Hematopoietic multipotent progenitor cell treated with erythropoietin and hydrocortisone succinate and interleukin-3 and kit ligand, for 15 days (in vitro differentiated cells): ENCODE data around the gene KRT32.
"Not testable (repeated sequence)": the region's sequence is repeated elsewhere in the genome, so short reads cannot be mapped to it uniquely, and the experiment has no call there.

Experiments used
- DNase-seq: peaks from one replicate; pipeline ENCODE4 v3.0.0-alpha.2; 2015; ENCODE audit warnings: low spot score

The KRT32 gene

DNA sequence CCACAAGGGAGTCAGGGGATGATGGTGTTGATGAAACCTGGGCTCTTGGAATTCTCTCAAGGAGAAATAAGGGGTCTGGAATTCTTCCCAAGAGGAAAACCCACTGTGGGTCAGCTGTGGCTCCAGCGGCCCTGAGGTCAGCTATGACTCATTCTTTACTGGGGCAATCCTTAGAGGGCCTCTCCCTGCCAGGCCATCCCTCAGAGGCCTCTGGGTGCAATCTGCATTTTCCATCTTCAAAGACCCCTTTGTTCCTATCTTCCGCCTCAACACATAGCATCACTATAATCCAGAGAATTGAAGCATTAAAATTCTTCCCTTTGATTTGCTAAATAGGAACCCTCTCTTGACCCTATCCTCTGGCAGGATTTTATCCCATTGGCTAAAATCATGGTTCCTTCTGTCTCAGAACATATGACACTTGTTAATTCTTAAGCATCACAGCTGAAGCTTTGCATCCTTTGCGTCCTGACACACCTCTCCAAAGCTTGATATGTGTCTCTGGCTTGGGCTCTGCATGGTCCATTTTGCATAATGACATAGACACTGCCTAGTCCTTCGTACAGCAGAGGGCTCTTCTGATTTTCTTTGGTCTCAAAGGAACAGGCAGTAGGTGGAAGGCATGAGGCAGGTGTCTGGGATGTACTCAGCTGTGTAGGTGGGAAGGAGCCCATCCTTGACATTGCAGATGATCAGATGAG is 38.4 kb downstream of the KRT32 start:
- DNase-seq = no peak

DNA sequence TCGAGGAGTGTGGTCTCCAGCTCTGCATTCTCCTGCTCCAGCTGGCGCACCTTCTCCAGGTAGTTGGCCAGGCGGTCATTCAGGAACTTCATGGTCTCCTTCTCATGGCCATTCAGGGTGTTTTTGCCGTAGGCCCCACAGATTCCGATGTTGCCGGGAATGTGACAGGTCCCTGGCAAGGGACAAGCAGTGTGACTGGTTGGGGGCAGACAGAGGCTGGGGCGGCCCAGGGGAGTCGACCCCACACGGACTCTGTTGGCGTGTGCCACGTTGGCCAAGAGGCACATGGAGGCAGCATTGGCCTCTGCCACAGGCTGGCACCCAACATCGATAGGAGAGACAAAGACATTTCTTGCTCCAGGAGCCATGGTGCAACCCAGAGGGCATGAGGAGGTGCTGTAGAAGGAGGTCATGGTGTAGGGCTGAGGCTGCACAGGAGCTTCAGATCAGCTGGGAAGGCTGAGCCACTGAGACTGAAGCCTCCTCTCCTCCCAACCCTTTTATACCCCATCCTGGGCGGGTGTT is 43.0 kb downstream of the KRT32 start, which contains the start of gene KRT37:
TSS of gene KRT37 (minus strand) at position 475 of the 525 bp plus-strand sequence. CDS start at position 413, 62 bp downstream.
- no peak for DNase-seq

DNA sequence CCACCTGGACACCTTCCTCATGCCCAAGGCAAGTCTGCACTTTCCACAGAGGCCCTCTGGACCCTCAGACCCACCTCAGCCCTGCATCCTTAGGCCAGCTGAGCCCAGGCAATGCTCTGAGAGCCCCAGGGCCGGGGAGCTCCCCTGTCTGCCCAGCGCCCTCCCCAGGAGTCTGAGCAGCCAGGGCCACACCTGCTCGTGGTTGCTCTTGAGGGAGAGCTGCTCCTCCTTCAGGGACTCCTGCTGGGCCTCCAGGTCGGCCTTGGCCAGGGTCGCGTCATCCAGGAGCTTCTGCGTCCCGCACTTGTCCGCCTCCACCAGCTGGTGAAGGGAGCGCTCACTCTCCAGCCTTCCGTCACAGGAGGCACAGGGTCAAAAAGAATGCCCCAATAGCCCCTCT is 44.6 kb downstream of the KRT32 start:
- DNase-seq = not testable (repeated sequence)

DNA sequence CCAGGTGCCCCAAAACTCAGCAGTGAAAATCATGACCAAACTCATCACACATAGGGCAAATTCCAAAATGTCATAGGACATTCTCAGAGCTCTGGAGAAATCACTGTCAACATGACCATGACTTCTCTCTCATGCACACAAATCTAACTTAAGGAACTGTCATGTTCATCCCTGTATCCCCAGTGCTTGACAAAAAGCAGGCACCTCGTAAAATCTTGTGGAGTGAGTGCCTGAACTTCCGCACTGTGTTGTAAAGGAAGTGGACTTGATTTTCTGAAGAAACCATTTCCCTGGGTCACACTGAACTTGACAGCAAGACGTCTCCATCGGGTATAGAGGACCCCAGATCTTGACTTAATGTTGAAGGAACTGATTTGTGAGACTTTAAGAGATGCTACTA is 45.6 kb downstream of the KRT32 start:
- DNase-seq = no peak

DNA sequence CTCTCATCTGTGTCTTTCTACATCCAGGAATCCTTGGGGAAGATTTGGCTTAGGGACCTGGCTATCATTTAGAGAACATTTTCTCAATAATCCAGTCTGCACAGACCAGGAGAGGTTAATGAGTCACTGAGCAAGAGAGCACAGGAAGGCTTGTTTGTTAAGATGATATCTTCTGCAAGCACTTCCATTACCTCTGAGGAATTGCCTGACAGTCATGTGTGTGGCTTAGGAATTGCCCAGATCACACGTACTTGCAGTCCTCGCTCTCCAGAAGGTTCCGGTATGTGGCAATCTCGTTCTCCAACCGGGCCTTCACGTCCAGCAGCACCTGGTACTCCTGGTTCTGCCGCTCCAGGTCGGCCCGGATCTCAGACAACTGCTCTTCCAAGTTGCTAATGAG is 46.1 kb downstream of the KRT32 start:
- DNase-seq = no peak

DNA sequence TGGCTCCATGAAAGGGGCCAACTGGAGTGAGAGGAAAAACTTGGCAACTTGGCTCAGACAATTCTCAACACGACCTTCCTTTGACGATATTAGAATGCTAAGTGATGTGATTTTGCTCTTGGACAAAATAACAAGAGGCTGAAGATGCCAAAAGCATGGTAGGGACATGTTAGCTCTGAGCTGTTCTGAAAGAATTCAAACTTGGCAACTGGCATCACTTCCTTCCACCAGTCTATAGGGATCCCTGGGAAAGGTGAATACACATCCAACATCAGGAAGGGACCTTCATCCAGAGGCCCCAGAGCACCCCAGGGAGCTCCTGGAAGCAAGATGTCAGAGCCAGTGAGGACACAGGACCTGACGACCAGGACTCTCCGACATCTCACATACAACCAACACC is 47.1 kb downstream of the KRT32 start:
- DNase-seq = no peak

DNA sequence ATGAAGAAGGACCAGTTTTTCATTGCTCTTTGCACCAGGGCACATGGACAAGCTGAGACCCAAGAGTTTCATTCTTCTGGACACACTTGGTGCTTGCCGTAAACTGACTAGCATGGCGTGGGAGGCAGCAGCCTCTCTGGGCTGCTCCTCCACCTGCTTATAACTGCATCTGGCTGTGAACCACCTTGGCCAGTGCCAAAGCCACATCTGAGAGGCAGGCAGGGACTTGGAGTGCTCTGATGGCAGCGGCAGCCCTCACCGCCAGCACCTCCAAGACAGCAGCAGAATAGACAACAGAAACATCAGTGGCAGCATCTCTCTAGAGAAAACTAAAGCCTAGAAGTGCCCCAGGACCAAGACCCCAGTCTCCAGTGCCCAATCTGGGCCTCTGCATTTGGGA is 47.5 kb downstream of the KRT32 start:
- DNase-seq = no peak

DNA sequence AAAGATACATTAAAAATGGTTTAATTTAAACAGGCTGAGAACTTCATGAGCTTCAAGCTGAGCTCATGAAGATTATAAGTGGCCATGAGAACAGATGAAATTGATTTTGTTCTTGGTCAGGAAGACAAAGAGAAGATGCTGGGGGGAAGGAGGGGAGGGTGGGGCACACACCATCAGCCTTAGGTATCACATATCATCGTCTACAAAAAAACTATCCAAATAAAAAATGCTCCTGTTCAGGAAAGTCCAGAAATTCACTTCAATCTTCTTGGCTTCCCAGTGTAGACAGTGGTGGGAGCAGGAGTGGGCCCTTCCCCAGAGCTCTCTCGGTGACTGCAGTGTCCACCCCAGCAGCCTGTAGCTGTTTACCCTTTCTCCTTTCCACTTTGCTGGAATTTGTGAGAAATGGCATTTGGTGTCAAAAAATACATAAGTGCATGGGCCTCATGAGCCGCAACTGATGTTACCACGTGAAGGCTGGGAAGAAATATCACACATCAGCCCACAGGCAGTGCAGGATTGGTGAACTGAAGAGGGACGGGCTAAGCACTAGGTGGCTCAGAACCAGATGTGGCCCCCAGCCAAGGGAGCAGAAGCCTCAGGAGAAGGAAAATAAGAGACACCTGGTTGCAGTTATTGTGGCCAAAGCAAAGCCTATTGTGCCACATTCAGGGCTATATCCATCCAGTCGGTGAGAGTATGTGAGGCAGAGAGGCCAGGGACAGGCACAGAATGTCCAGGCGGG is 48.9 kb downstream of the KRT32 start:
- DNase-seq = no peak

DNA sequence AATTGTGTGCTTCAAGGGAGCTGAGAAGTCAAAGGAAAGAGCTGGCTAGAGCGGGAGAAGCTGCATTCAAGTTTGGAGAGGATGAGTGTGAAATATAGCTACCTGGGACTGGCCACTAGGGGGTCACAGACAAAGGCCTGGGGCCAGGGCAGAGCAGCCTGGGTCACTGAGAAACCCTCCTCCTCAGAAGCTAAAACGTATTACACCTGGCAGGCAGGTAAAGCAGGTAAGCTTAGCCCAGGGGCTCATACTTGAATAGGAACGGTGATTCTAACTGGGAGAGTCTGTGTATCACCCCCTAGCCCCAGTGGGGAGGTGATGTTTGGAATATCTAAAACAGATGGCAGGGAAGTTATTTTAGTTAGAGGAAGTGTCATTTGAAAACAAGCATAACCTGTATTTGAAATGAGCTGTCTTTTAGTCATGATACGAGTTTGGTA is 49.6 kb downstream of the KRT32 start:
- DNase-seq = no peak

DNA sequence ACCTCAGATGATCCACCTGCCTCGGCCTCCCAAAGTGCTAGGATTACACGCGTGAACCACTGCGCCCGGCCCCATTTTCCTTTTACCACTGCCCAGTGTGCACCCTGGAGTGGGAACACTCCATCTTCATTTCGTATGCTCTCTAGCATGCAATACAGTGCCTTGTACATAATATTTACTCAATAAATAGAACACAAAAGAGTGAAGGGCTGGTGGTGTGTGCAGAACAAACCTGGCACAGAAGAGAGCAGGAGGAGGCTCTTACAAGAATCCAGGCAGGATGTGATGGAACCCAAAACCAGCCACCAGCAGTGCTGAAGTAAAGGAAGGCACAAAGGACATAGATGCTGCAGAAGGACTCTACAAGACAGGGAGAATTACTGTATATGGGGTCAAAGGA is 50.1 kb downstream of the KRT32 start:
- no peak for DNase-seq

DNA sequence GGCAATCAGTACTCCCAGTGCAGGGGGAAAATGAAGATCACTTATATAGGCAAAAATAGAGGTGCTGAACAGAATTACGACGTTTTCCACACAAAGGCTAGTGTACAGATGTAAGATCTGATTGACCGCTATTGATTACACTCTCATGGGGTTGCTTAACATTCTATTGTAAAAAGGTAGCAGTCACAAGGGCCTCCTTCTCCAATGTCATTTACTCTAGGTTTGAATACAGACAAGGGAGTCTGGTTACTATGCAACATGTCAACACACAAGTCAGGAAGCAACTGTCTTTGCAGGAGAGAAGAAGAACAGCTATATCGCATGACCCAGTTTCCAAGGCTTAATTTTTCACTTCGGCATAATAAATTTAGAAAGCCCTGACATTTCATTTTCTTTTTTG is 50.7 kb downstream of the KRT32 start:
- no peak for DNase-seq

DNA sequence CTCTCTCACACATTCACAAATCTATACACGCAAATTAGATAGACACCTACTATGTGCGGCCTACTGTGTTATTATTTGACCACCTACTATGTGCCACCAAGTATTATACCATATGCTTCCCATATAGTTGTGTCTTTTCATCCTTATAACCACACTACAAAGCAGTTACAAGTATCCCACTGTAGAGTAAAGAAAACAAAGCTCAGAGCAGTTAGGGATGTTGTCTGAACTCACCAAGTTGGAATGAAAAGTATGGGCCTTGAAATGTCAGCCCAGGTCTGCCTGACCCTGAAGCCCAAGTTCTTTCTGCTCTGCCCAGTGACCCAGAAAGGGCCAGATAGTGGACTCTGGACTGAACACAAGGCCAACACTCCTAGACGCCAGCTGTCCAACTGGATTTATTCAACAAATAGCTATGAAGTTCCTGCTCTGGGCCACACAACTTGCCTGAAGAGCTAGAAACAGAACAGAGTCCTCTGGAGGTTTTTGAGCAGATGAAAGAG is 51.3 kb downstream of the KRT32 start:
- no peak for DNase-seq

DNA sequence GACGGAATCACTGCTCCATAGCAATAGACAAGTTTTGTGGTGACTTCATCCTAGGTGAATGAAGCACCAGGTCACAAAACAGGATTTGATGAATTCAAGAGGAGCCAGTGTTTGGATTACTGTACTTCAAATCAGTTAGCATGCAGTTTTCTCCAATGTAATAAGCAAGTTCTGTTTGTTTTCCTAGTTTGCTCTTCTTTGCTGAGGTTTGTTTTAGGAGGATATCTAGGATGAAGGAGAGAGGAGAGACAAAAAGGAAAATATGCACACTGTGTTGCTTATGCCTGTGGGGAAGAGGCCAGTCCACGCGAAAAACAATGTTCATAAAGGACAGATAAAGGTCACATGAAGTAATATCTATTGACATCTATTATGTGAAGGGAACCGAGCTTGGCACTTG is 51.8 kb downstream of the KRT32 start:
- DNase-seq = no peak

DNA sequence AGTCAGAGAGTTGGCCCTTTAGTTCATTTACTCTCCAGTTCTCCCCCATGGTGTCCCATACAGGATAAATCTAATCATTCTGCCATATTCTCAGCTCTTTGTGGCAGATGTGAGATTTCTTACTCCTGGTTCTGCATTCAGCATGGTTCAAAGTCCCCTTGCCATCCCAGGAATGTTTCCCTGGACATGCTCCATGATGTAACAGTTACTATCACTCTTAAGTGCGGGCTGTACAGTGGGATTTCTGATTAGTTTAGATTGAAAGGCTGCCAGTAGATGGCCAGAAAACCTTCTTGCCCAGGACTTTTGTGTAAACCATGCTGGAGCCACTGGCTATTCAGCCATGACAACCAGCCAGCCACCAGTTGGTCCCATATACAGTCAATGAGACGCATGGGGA is 53.2 kb downstream of the KRT32 start:
- no peak for DNase-seq

DNA sequence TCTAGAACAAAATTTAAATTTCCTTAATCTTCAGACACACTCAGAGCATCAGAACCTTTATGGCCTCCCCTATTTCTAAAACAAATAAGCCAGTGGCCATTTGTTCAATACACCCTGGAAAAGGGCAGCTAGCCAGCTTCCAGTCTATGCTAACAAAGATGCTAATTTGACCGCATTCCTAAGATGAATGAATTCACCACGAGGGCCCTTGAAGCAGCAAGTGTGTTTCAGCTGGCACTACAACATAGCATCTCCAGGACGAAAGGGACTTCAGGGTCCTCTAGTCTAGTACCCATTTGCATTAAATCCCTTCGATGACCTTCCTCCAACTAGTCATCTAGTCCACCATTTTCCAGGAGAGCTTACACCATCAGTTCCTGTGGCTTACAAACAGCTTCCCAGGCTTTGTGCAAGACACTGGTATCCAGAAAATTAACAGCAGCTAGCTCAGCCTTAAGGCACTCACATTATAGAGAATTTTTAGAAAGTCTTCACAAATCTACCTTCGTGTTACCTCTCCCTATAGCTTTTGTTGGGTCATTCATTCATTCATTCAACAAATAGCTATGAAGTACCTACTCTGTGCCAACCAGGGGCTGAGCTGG is 53.7 kb downstream of the KRT32 start:
- no peak for DNase-seq

DNA sequence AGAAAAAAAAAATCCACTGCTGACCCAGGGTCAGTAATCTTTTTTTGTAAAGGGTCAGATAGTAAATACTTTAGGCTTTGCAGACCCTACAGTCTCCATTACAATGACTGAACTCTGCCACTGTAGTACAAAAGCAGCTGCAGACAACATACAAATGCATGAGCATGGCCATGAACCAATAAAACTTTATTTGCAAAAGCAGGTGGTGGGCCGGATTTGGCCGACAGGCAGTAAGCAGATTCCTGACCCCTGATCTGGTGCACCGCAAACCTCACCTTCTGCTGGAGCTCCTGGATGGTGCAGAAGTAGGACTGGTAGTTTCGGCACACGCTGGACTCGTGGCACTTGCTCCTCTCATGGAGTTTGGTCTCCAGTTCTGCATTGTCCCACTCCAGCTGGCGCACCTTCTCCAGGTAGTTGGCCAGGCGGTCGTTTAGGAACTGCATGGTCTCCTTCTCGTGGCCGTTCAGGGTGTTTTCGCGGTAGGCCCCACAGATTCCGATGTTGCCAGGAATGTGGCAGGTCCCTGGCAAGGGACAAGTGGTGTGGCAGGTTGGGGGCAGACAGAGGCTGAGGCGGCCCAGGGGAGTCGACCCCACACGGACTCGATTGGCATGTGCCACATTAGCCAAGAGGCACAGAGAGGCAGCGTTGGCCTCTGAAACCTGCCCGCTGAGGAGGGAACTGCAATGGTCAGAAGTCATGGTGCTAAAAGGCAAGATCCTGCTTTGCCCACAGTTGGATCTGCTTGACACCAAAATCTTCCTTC is 55.9 kb downstream of the KRT32 start:
- DNase-seq = no peak
